Measurements from ENCODE around the gene CD5L. TPM values are rescaled to one million over a fixed set of nuclear protein-coding genes. Genes with fewer than 3 reads are reported as not detected.

Gene CD5L
- total RNA-seq, 1 experiment from 2014 or later: not detected

DNA sequence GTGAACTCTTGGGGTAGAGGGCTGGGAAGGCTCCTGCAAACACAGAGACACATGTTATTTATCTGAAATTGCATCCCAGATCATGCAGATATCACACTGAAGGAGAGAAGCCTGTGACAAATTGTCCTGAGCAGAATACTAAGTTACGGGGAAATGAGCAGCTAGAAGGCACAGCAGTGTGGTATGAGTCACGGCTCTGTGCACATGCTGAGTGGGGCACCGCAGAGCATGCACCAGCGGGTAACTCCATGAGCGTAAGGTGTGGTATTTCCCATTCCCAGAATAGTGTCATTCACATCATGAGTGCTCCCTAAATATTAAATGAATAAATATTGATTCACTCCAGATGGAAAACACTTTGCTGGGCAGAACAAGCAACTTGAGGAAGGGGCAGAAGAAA is 43.4 kb downstream of the CD5L start:
- DNase-seq (ENCODE audit: low read depth, low spot score) (no peak), ATAC-seq (no peak)
- no peak overlapping the region for H3K9ac ChIP-seq (ENCODE audit: low read length)
- H3K4me2 ChIP-seq (ENCODE audit: low read length): no peak overlapping the region
- H3K9me3 ChIP-seq (ENCODE audit: control insufficient read depth in 1 of 2, insufficient read depth in 1 of 2, low read depth in 1 of 2, low read length in 2 of 2): no peaks in the 10 kb centered on the region
- no peak overlapping the region for H3K4me3 ChIP-seq (replicated peaks in 1 of 2; ENCODE audit: low read depth in 1 of 2, low read length in 2 of 2)
- H3K9me2 ChIP-seq (ENCODE audit: insufficient read depth): no peaks in the 10 kb centered on the region
- CTCF ChIA-PET: no interaction called here
- no peaks in the 10 kb centered on the region for H3K79me2 ChIP-seq (ENCODE audit: insufficient read depth, low read length)
- no peak overlapping the region for H3K27ac ChIP-seq (ENCODE audit: low read depth, low read length)
- no peaks in the 10 kb centered on the region for H3K4me1 ChIP-seq (ENCODE audit: control insufficient read depth in 1 of 2, insufficient read depth in 2 of 2, low read length in 2 of 2)
- TF ChIP-seq ZNF274 (IDR thresholded peaks at IDR 0.05; ENCODE audit: low read depth, low read length): no peak
- TF ChIP-seq, protein P1, sequence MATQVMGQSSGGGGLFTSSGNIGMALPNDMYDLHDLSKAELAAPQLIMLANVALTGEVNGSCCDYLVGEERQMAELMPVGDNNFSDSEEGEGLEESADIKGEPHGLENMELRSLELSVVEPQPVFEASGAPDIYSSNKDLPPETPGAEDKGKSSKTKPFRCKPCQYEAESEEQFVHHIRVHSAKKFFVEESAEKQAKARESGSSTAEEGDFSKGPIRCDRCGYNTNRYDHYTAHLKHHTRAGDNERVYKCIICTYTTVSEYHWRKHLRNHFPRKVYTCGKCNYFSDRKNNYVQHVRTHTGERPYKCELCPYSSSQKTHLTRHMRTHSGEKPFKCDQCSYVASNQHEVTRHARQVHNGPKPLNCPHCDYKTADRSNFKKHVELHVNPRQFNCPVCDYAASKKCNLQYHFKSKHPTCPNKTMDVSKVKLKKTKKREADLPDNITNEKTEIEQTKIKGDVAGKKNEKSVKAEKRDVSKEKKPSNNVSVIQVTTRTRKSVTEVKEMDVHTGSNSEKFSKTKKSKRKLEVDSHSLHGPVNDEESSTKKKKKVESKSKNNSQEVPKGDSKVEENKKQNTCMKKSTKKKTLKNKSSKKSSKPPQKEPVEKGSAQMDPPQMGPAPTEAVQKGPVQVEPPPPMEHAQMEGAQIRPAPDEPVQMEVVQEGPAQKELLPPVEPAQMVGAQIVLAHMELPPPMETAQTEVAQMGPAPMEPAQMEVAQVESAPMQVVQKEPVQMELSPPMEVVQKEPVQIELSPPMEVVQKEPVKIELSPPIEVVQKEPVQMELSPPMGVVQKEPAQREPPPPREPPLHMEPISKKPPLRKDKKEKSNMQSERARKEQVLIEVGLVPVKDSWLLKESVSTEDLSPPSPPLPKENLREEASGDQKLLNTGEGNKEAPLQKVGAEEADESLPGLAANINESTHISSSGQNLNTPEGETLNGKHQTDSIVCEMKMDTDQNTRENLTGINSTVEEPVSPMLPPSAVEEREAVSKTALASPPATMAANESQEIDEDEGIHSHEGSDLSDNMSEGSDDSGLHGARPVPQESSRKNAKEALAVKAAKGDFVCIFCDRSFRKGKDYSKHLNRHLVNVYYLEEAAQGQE (IDR thresholded peaks at IDR 0.05; ENCODE audit: low read depth): no peak
- TF ChIP-seq ZFX (IDR thresholded peaks at IDR 0.05): no peak
- no peak for TF ChIP-seq FOSL1 (IDR thresholded peaks at IDR 0.05; ENCODE audit: low read depth)
- TF ChIP-seq RAD21 (IDR thresholded peaks at IDR 0.05; ENCODE audit: low read depth): no peak
- no peak for TF ChIP-seq POLR2AphosphoS5 (IDR thresholded peaks at IDR 0.05; ENCODE audit: low read depth, low read length)
- TF ChIP-seq CBX3 (IDR thresholded peaks at IDR 0.05; ENCODE audit: low read depth): no peak
- TF ChIP-seq, protein P2, sequence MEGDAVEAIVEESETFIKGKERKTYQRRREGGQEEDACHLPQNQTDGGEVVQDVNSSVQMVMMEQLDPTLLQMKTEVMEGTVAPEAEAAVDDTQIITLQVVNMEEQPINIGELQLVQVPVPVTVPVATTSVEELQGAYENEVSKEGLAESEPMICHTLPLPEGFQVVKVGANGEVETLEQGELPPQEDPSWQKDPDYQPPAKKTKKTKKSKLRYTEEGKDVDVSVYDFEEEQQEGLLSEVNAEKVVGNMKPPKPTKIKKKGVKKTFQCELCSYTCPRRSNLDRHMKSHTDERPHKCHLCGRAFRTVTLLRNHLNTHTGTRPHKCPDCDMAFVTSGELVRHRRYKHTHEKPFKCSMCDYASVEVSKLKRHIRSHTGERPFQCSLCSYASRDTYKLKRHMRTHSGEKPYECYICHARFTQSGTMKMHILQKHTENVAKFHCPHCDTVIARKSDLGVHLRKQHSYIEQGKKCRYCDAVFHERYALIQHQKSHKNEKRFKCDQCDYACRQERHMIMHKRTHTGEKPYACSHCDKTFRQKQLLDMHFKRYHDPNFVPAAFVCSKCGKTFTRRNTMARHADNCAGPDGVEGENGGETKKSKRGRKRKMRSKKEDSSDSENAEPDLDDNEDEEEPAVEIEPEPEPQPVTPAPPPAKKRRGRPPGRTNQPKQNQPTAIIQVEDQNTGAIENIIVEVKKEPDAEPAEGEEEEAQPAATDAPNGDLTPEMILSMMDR (IDR thresholded peaks at IDR 0.05 in 2 of 3, conservative IDR thresholded peaks at IDR 0.05 in 1 of 3; ENCODE audit: borderline replicate concordance in 1 of 3, insufficient read depth in 1 of 3, low read depth in 2 of 3, low read length in 2 of 3): no peak
- TF ChIP-seq JUND (IDR thresholded peaks at IDR 0.05): no peak
- TF ChIP-seq EGR1 (IDR thresholded peaks at IDR 0.05; ENCODE audit: low read depth): no peak
- TF ChIP-seq CEBPB (IDR thresholded peaks at IDR 0.05; ENCODE audit: low read depth): no peak
- TF ChIP-seq, protein P3, sequence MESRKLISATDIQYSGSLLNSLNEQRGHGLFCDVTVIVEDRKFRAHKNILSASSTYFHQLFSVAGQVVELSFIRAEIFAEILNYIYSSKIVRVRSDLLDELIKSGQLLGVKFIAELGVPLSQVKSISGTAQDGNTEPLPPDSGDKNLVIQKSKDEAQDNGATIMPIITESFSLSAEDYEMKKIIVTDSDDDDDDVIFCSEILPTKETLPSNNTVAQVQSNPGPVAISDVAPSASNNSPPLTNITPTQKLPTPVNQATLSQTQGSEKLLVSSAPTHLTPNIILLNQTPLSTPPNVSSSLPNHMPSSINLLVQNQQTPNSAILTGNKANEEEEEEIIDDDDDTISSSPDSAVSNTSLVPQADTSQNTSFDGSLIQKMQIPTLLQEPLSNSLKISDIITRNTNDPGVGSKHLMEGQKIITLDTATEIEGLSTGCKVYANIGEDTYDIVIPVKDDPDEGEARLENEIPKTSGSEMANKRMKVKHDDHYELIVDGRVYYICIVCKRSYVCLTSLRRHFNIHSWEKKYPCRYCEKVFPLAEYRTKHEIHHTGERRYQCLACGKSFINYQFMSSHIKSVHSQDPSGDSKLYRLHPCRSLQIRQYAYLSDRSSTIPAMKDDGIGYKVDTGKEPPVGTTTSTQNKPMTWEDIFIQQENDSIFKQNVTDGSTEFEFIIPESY (IDR thresholded peaks at IDR 0.05; ENCODE audit: extremely low read depth, insufficient replicate concordance, low read length): no peak
- no peak for TF ChIP-seq SRF (IDR thresholded peaks at IDR 0.05; ENCODE audit: low read depth)
- TF ChIP-seq, protein P4, sequence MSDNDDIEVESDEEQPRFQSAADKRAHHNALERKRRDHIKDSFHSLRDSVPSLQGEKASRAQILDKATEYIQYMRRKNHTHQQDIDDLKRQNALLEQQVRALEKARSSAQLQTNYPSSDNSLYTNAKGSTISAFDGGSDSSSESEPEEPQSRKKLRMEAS (IDR thresholded peaks at IDR 0.05): no peak
- no peak for TF ChIP-seq SP1 (IDR thresholded peaks at IDR 0.05; ENCODE audit: low read depth)
- intact Hi-C loops (cut with micrococcal nuclease): no loop called here
- no peaks in the 10 kb centered on the region for H4K20me1 ChIP-seq (ENCODE audit: insufficient read depth)
- RAD21 ChIA-PET (ENCODE audit: low non-redundant PET in 1 of 2, low total read pairs in 2 of 2, uncharacterized antibody in 2 of 2, unreplicated experiment in 2 of 2): no interaction called here
- BruUV-seq (replicated peaks): no TSS peak
- POLR2A ChIA-PET: no interaction called here
- H2AFZ ChIP-seq (ENCODE audit: low read depth, low read length, poor library complexity, severe bottlenecking): no peak overlapping the region
- no peaks in the 10 kb centered on the region for H3K36me3 ChIP-seq (ENCODE audit: control insufficient read depth in 1 of 2, insufficient read depth in 2 of 2, low read length in 2 of 2)
- H3K27me3 ChIP-seq (ENCODE audit: insufficient read depth, low read length): peaks cover 19% of the 10 kb centered on the region; the same call in 1 of the 2 replicates

All from HCT116 (cell line).